ENCODE results near the gene MFSD6. TPM values are rescaled to one million over a fixed set of nuclear protein-coding genes. Genes with fewer than 3 reads are reported as not detected.

Gene MFSD6
- total RNA-seq, 4 donors from 2014 or later, result 87.1 to 96.6 (median 92.4) TPM

GRCh38 chr2:190517468-190517867 lies 109.3 kb downstream of the MFSD6 start:
- TF ChIP-seq POLR2A (IDR thresholded peaks at IDR 0.05) (no peak), CTCF (IDR thresholded peaks at IDR 0.05) (no peak), EP300 (IDR thresholded peaks at IDR 0.05) (no peak)
- 95 to 96% methylated on average over 2 of the region's 2 CpGs for WGBS, 2 donors
- no peaks in the 10 kb centered on the region for H3K4me1 ChIP-seq
- H3K36me3 ChIP-seq, result no peaks in the 10 kb centered on the region
- no peak overlapping the region for H3K4me3 ChIP-seq
- no peak for DNase-seq (ENCODE audit: low spot score in 2 of 2)
- no peak overlapping the region for H3K27ac ChIP-seq
- H3K9me3 ChIP-seq, result no peaks in the 10 kb centered on the region
- no peaks in the 10 kb centered on the region for H3K27me3 ChIP-seq

GRCh38 chr2:190519975-190520767 lies 112.0 kb downstream of the MFSD6 start:
- peaks cover 0 to 5% (median 0%) of the 10 kb centered on the region in 3 donors for H3K36me3 ChIP-seq
- H3K4me3 ChIP-seq, result no peak overlapping the region
- no peaks in the 10 kb centered on the region for H3K27me3 ChIP-seq
- TF ChIP-seq CTCF (IDR thresholded peaks at IDR 0.05) (no peak), POLR2A (IDR thresholded peaks at IDR 0.05) (no peak), EP300 (IDR thresholded peaks at IDR 0.05) (no peak)
- DNase-seq (ENCODE audit: low spot score in 2 of 2), result no peak
- no peak overlapping the region for H3K27ac ChIP-seq
- H3K9me3 ChIP-seq, result no peaks in the 10 kb centered on the region
- H3K4me1 ChIP-seq, result no peaks in the 10 kb centered on the region
- 94 to 96% methylated on average over 1 of the region's 1 CpG for WGBS, 2 donors

GRCh38 chr2:190524928-190525327 lies 116.8 kb downstream of the MFSD6 start:
- Histone ChIP-seq H3K9me3 (no peaks in the 10 kb centered on the region), H3K4me3 (no peak overlapping the region), H3K27me3 (no peaks in the 10 kb centered on the region), H3K27ac (no peak overlapping the region), H3K36me3 (peaks cover 0 to 5% (median 0%) of the 10 kb centered on the region in 3 donors), H3K4me1 (peaks cover 0 to 12% (median 2%) of the 10 kb centered on the region in 4 donors)
- DNase-seq (ENCODE audit: low spot score in 2 of 2), result no peak
- no peak for TF ChIP-seq POLR2A (IDR thresholded peaks at IDR 0.05)
- TF ChIP-seq CTCF (IDR thresholded peaks at IDR 0.05), result no peak

- WGBS, 2 donors, result 84 to 87% methylated on average over 4 of the region's 4 CpGs
- H3K9me3 ChIP-seq, result no peaks in the 10 kb centered on the region
- DNase-seq (ENCODE audit: low spot score in 2 of 2), result no peak
- H3K4me1 ChIP-seq, result peaks cover 0 to 22% (median 12%) of the 10 kb centered on the region in 4 donors
- no peak overlapping the region for H3K4me3 ChIP-seq
- H3K27me3 ChIP-seq, result no peaks in the 10 kb centered on the region
- TF ChIP-seq CTCF (IDR thresholded peaks at IDR 0.05), result no peak
- no peak for TF ChIP-seq POLR2A (IDR thresholded peaks at IDR 0.05)
- TF ChIP-seq EP300 (IDR thresholded peaks at IDR 0.05), result no peak
- no peak overlapping the region for H3K27ac ChIP-seq
- peaks cover 0 to 5% (median 0%) of the 10 kb centered on the region in 3 donors for H3K36me3 ChIP-seq
These were observed 118.1 kb downstream of the MFSD6 start for GRCh38 chr2:190526105-190526750.

GRCh38 chr2:190527214-190527613 lies 119.1 kb downstream of the MFSD6 start:
- 97 to 99% methylated on average over 4 of the region's 4 CpGs for WGBS, 2 donors
- peaks cover 0 to 22% (median 12%) of the 10 kb centered on the region in 4 donors for H3K4me1 ChIP-seq
- H3K36me3 ChIP-seq, result peaks cover 0 to 5% (median 0%) of the 10 kb centered on the region in 3 donors
- TF ChIP-seq CTCF (IDR thresholded peaks at IDR 0.05) (no peak), POLR2A (IDR thresholded peaks at IDR 0.05) (no peak), EP300 (IDR thresholded peaks at IDR 0.05) (no peak)
- no peak for DNase-seq (ENCODE audit: low spot score in 2 of 2)
- no peak overlapping the region for H3K27ac ChIP-seq
- H3K27me3 ChIP-seq, result no peaks in the 10 kb centered on the region
- H3K4me3 ChIP-seq, result no peak overlapping the region
- no peaks in the 10 kb centered on the region for H3K9me3 ChIP-seq
